IPS-20b (cell line): ENCODE measurements around the gene ZNF2.
"Not testable (repeated sequence)": the region's sequence is repeated elsewhere in the genome, so short reads cannot be mapped to it uniquely, and the experiment has no call there.

ENCODE experiments used
- H3K27ac ChIP-seq: one replicate; pipeline ENCODE4 v1.5.1; 2013; ENCODE audit warnings: low read length
- H3K27me3 ChIP-seq: 2 replicates; pipeline ENCODE4 v1.6.1; 2013; ENCODE audit warnings: mild to moderate bottlenecking, low read length, inconsistent platforms; ENCODE audit not compliant: insufficient read depth
- H3K36me3 ChIP-seq: 2 replicates; pipeline ENCODE4 v1.6.1; 2013; ENCODE audit warnings: low read depth, mild to moderate bottlenecking, inconsistent platforms, low read length, moderate library complexity; ENCODE audit not compliant: insufficient read depth
- H3K4me1 ChIP-seq: 2 replicates; pipeline ENCODE4 v1.6.1; 2013; ENCODE audit warnings: mild to moderate bottlenecking, control low read depth, inconsistent platforms, low read length, moderate library complexity; ENCODE audit not compliant: insufficient read depth
- H3K4me3 ChIP-seq: 2 replicates; pipeline ENCODE4 v1.5.1; 2013; ENCODE audit warnings: mild to moderate bottlenecking, low read length, inconsistent platforms
- H3K9ac ChIP-seq: 2 replicates; pipeline ENCODE4 v1.6.1; 2013; ENCODE audit warnings: low read depth, mild to moderate bottlenecking, inconsistent platforms, low read length, moderate library complexity
- H3K9me3 ChIP-seq: 2 replicates; pipeline ENCODE4 v1.6.1; 2013; ENCODE audit warnings: mild to moderate bottlenecking, low read depth, low read length, inconsistent platforms; ENCODE audit not compliant: insufficient read depth

ZNF2 gene

GRCh38 chr2:95165030-95165370, 609 bp upstream of the ZNF2 start:
- Histone ChIP-seq H3K9ac (peak overlapping the region; percentile 86; the same call in 1 of the 2 replicates), H3K4me1 (peaks cover 3% of the 10 kb centered on the region; the same call in 1 of the 2 replicates), H3K27me3 (peaks cover 7% of the 10 kb centered on the region; the same call in 1 of the 2 replicates), H3K9me3 (no peaks in the 10 kb centered on the region), H3K36me3 (no peaks in the 10 kb centered on the region), H3K4me3 (peak overlapping the region; percentile 87), H3K27ac (peak overlapping the region; percentile 81)

- Histone ChIP-seq H3K4me1 (peaks cover 3% of the 10 kb centered on the region; the same call in 1 of the 2 replicates), H3K27ac (no peak overlapping the region), H3K9me3 (no peaks in the 10 kb centered on the region), H3K9ac (peak overlapping the region; percentile 86; the same call in 1 of the 2 replicates), H3K36me3 (no peaks in the 10 kb centered on the region), H3K4me3 (peak overlapping the region; percentile 87), H3K27me3 (no peaks in the 10 kb centered on the region; the same call in 1 of the 2 replicates)
Observed at GRCh38 chr2:95166065-95166763, 605 bp downstream of the ZNF2 start.

GRCh38 chr2:95171902-95172301, 6.3 kb downstream of the ZNF2 start:
- no peaks in the 10 kb centered on the region for H3K9me3 ChIP-seq
- no peak overlapping the region for H3K27ac ChIP-seq
- no peaks in the 10 kb centered on the region for H3K27me3 ChIP-seq
- no peaks in the 10 kb centered on the region for H3K4me1 ChIP-seq
- H3K9ac ChIP-seq, result no peak overlapping the region
- H3K4me3 ChIP-seq, result no peak overlapping the region
- no peaks in the 10 kb centered on the region for H3K36me3 ChIP-seq

- no peaks in the 10 kb centered on the region for H3K27me3 ChIP-seq
- no peak overlapping the region for H3K27ac ChIP-seq
- H3K4me3 ChIP-seq, result no peak overlapping the region
- H3K36me3 ChIP-seq, result no peaks in the 10 kb centered on the region
- H3K4me1 ChIP-seq, result no peaks in the 10 kb centered on the region
- H3K9ac ChIP-seq, result no peak overlapping the region
- H3K9me3 ChIP-seq, result no peaks in the 10 kb centered on the region
Observed at GRCh38 chr2:95174031-95174542, 8.5 kb downstream of the ZNF2 start.

- H3K4me3 ChIP-seq, result no peak overlapping the region
- no peaks in the 10 kb centered on the region for H3K4me1 ChIP-seq
- H3K36me3 ChIP-seq, result peaks cover 32% of the 10 kb centered on the region
- no peaks in the 10 kb centered on the region for H3K27me3 ChIP-seq
- H3K27ac ChIP-seq, result no peak overlapping the region
- no peaks in the 10 kb centered on the region; the same call in 1 of the 2 replicates for H3K9me3 ChIP-seq
- H3K9ac ChIP-seq, result no peak overlapping the region
Observed at GRCh38 chr2:95179451-95179850, 13.8 kb downstream of the ZNF2 start.

GRCh38 chr2:95181774-95182173, 16.2 kb downstream of the ZNF2 start:
- H3K4me3 ChIP-seq, result no peak overlapping the region

GRCh38 chr2:95185197-95185596, 19.6 kb downstream of the ZNF2 start:
- Histone ChIP-seq H3K27ac (no peak overlapping the region), H3K36me3 (peaks cover 29% of the 10 kb centered on the region), H3K9me3 (no peaks in the 10 kb centered on the region; the same call in 1 of the 2 replicates), H3K9ac (no peak overlapping the region), H3K4me3 (no peak overlapping the region), H3K4me1 (no peaks in the 10 kb centered on the region), H3K27me3 (peaks cover 5% of the 10 kb centered on the region)

More at GRCh38 chr2:95181774-95182173, 16.2 kb downstream of the ZNF2 start:
- H3K27me3 ChIP-seq, result no peaks in the 10 kb centered on the region
- H3K9ac ChIP-seq, result no peak overlapping the region
- H3K9me3 ChIP-seq, result no peaks in the 10 kb centered on the region; the same call in 1 of the 2 replicates
- no peak overlapping the region for H3K27ac ChIP-seq
- H3K36me3 ChIP-seq, result peaks cover 32% of the 10 kb centered on the region
- H3K4me1 ChIP-seq, result no peaks in the 10 kb centered on the region

GRCh38 chr2:95185973-95186372, 20.4 kb downstream of the ZNF2 start:
- Histone ChIP-seq H3K36me3 (peaks cover 23% of the 10 kb centered on the region), H3K9me3 (no peaks in the 10 kb centered on the region; the same call in 1 of the 2 replicates), H3K27me3 (peaks cover 13% of the 10 kb centered on the region)

GRCh38 chr2:95192956-95193355, 27.3 kb downstream of the ZNF2 start:
- H3K27me3 ChIP-seq, result peaks cover 28% of the 10 kb centered on the region
- H3K4me3 ChIP-seq, H3K4me1 ChIP-seq, H3K9me3 ChIP-seq, H3K27ac ChIP-seq, H3K36me3 ChIP-seq, H3K9ac ChIP-seq: not testable (repeated sequence)

More at GRCh38 chr2:95185973-95186372, 20.4 kb downstream of the ZNF2 start:
- Histone ChIP-seq H3K4me1 (no peaks in the 10 kb centered on the region), H3K4me3 (no peak overlapping the region), H3K27ac (no peak overlapping the region), H3K9ac (no peak overlapping the region)

GRCh38 chr2:95203911-95204310, 38.3 kb downstream of the ZNF2 start:
- Histone ChIP-seq H3K4me1 (peaks cover 10% of the 10 kb centered on the region; the same call in 1 of the 2 replicates), H3K9ac (no peak overlapping the region), H3K4me3 (no peak overlapping the region), H3K36me3 (peaks cover 3% of the 10 kb centered on the region; the same call in 1 of the 2 replicates), H3K27ac (no peak overlapping the region), H3K9me3 (0 out of 2 replicates have a peak, but pooled peaks cover 4% of the 10 kb centered on the region), H3K27me3 (peaks cover 15% of the 10 kb centered on the region)

GRCh38 chr2:95204396-95204795, 38.8 kb downstream of the ZNF2 start:
- H3K9me3 ChIP-seq, result peaks cover 8% of the 10 kb centered on the region; the same call in 1 of the 2 replicates
- H3K27me3 ChIP-seq, result peaks cover 15% of the 10 kb centered on the region
- no peak overlapping the region for H3K4me3 ChIP-seq
- peaks cover 10% of the 10 kb centered on the region; the same call in 1 of the 2 replicates for H3K4me1 ChIP-seq
- H3K36me3 ChIP-seq, result peaks cover 8% of the 10 kb centered on the region; the same call in 1 of the 2 replicates
- H3K27ac ChIP-seq, result no peak overlapping the region
- H3K9ac ChIP-seq, result no peak overlapping the region

GRCh38 chr2:95206096-95206495, 40.5 kb downstream of the ZNF2 start:
- Histone ChIP-seq H3K9ac (peak overlapping the region; percentile 33; the same call in 1 of the 2 replicates), H3K4me3 (peak overlapping the region; percentile 82), H3K27ac (no peak overlapping the region)

More at GRCh38 chr2:95206096-95206495, 40.5 kb downstream of the ZNF2 start:
- Histone ChIP-seq H3K27me3 (peaks cover 15% of the 10 kb centered on the region), H3K4me1 (peaks cover 10% of the 10 kb centered on the region; the same call in 1 of the 2 replicates), H3K9me3 (peaks cover 21% of the 10 kb centered on the region), H3K36me3 (peaks cover 22% of the 10 kb centered on the region)
